ENCODE measurements around the gene ATAD1. TPM values are rescaled to one million over a fixed set of nuclear protein-coding genes. Genes with fewer than 3 reads are reported as not detected.

The ATAD1 gene
- total and polyA plus RNA-seq, 10 of the 15 experiments (the other 5 are each of a cell fraction or from before 2014, with no cell fraction given): 24.7 to 59.3 (median 41.1) TPM

DNA sequence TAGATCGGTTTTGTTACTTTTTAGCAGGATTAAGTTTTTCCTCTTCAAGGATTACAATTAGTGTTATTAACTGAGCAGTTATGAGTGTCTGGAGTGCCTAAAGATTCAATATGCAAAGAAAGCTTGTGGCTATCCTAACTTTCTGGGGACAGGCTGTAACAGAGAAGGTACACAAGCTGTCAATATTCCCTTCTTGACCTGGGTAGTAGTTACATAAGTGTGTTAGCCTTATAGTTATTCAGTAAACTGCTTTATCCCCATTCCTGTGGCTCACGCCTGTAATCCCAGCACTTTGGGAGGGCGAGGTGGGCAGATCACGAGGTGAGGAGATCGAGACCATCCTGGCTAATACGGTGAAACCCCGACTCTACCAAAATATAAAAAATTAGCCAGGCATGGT, 31.6 kb downstream of the ATAD1 start:
- Histone ChIP-seq H3K36me3 (ENCODE audit: control insufficient read depth in 2 of 2, insufficient read depth in 2 of 2, low read length in 1 of 2) (peaks cover 1 to 30% of the 10 kb centered on the region in 2 experiments), H3K4me3 (no peak overlapping the region), H4K20me1 (ENCODE audit: control insufficient read depth, insufficient read depth) (no peaks in the 10 kb centered on the region), H3K9me3 (replicated peaks; ENCODE audit: control insufficient read depth, insufficient read depth, low read length) (no peaks in the 10 kb centered on the region; the same call in 2 of the 3 replicates), H3K4me2 (ENCODE audit: control insufficient read depth, insufficient read depth) (no peak overlapping the region), H3K27ac (ENCODE audit: control insufficient read depth, insufficient read depth) (no peak overlapping the region), H3K9ac (ENCODE audit: control insufficient read depth, insufficient read depth, low read length) (no peak overlapping the region), H3K27me3 (replicated peaks in 1 of 2; ENCODE audit: control insufficient read depth in 2 of 2, insufficient read depth in 2 of 2, low read length in 1 of 2) (no peaks in the 10 kb centered on the region), H3K79me2 (ENCODE audit: control insufficient read depth, insufficient read depth, low read length) (no peaks in the 10 kb centered on the region; the same call in 1 of the 2 replicates), H2AFZ (ENCODE audit: control insufficient read depth, low read depth, low read length) (no peak overlapping the region), H3K4me1 (ENCODE audit: control insufficient read depth, insufficient read depth, low read length) (no peaks in the 10 kb centered on the region)
- DNase-seq (ENCODE audit: low read depth, low spot score) (no peak), ATAC-seq (no peak), FAIRE-seq (no peak)
- WGBS (ENCODE audit: insufficient coverage, insufficient replicate concordance, low lambda C conversion rate, missing lambda C conversion rate): 99% methylated on average over 7 of the region's 7 CpGs
- ChIA-PET POLR2A (no interaction called here), CTCF (interaction anchor here (0.9 to 1.0 kb wide), 2 partner anchors 49 to 75 kb away, joined by 3 read pairs; no protein-coding TSS in a partner anchor), RAD21 (ENCODE audit: unreplicated experiment) (interaction anchor here (1.0 kb wide), 1 partner anchor 28 kb away, joined by 3 read pairs; no protein-coding TSS in a partner anchor), SMC1A (ENCODE audit: uncharacterized antibody, unreplicated experiment) (interaction anchor here (0.8 to 2.2 kb wide), 4 partner anchors 10 to 47 kb away, joined by 3 to 8 read pairs (median 3); no protein-coding TSS in a partner anchor)
- TF ChIP-seq ZSCAN29 (IDR thresholded peaks at IDR 0.05): no peak
- no peak for TF ChIP-seq IKZF2 (IDR thresholded peaks at IDR 0.05)
- TF ChIP-seq HDAC6 (IDR thresholded peaks at IDR 0.05; ENCODE audit: unreplicated experiment): no peak
- no peak for TF ChIP-seq TCF3 (IDR thresholded peaks at IDR 0.05; ENCODE audit: borderline replicate concordance, insufficient read depth, low read depth, low read length)
- no peak for TF ChIP-seq SP1 (IDR thresholded peaks at IDR 0.05; ENCODE audit: low read depth, low read length)
- TF ChIP-seq, protein P1, sequence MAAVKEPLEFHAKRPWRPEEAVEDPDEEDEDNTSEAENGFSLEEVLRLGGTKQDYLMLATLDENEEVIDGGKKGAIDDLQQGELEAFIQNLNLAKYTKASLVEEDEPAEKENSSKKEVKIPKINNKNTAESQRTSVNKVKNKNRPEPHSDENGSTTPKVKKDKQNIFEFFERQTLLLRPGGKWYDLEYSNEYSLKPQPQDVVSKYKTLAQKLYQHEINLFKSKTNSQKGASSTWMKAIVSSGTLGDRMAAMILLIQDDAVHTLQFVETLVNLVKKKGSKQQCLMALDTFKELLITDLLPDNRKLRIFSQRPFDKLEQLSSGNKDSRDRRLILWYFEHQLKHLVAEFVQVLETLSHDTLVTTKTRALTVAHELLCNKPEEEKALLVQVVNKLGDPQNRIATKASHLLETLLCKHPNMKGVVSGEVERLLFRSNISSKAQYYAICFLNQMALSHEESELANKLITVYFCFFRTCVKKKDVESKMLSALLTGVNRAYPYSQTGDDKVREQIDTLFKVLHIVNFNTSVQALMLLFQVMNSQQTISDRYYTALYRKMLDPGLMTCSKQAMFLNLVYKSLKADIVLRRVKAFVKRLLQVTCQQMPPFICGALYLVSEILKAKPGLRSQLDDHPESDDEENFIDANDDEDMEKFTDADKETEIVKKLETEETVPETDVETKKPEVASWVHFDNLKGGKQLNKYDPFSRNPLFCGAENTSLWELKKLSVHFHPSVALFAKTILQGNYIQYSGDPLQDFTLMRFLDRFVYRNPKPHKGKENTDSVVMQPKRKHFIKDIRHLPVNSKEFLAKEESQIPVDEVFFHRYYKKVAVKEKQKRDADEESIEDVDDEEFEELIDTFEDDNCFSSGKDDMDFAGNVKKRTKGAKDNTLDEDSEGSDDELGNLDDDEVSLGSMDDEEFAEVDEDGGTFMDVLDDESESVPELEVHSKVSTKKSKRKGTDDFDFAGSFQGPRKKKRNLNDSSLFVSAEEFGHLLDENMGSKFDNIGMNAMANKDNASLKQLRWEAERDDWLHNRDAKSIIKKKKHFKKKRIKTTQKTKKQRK (IDR thresholded peaks at IDR 0.05; ENCODE audit: low read depth, low read length): no peak
- no peak for TF ChIP-seq BCL11A (IDR thresholded peaks at IDR 0.05; ENCODE audit: low read depth, low read length)
- TF ChIP-seq, protein P2, sequence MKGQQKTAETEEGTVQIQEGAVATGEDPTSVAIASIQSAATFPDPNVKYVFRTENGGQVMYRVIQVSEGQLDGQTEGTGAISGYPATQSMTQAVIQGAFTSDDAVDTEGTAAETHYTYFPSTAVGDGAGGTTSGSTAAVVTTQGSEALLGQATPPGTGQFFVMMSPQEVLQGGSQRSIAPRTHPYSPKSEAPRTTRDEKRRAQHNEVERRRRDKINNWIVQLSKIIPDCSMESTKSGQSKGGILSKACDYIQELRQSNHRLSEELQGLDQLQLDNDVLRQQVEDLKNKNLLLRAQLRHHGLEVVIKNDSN (IDR thresholded peaks at IDR 0.05; ENCODE audit: borderline replicate concordance, extremely low read length, insufficient read depth, low read depth, low read length): no peak
- TF ChIP-seq, protein P3, sequence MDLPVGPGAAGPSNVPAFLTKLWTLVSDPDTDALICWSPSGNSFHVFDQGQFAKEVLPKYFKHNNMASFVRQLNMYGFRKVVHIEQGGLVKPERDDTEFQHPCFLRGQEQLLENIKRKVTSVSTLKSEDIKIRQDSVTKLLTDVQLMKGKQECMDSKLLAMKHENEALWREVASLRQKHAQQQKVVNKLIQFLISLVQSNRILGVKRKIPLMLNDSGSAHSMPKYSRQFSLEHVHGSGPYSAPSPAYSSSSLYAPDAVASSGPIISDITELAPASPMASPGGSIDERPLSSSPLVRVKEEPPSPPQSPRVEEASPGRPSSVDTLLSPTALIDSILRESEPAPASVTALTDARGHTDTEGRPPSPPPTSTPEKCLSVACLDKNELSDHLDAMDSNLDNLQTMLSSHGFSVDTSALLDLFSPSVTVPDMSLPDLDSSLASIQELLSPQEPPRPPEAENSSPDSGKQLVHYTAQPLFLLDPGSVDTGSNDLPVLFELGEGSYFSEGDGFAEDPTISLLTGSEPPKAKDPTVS (IDR thresholded peaks at IDR 0.05; ENCODE audit: low read depth, low read length): no peak
- TF ChIP-seq, protein P4, sequence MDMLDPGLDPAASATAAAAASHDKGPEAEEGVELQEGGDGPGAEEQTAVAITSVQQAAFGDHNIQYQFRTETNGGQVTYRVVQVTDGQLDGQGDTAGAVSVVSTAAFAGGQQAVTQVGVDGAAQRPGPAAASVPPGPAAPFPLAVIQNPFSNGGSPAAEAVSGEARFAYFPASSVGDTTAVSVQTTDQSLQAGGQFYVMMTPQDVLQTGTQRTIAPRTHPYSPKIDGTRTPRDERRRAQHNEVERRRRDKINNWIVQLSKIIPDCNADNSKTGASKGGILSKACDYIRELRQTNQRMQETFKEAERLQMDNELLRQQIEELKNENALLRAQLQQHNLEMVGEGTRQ (IDR thresholded peaks at IDR 0.05; ENCODE audit: borderline replicate concordance, low read depth, low read length): no peak
- TF ChIP-seq PML (IDR thresholded peaks at IDR 0.05; ENCODE audit: low read length): no peak
- TF ChIP-seq EED (IDR thresholded peaks at IDR 0.05; ENCODE audit: low read depth): no peak
- TF ChIP-seq ZNF622 (IDR thresholded peaks at IDR 0.05): no peak
- no peak for TF ChIP-seq MTA2 (IDR thresholded peaks at IDR 0.05; ENCODE audit: low read depth)
- in situ Hi-C loops (cut with MboI): no loop called here
- BruUV-seq (replicated peaks): no TSS peak
- intact Hi-C loops (cut with micrococcal nuclease; ENCODE audit: unreplicated experiment): no loop called here

All from GM12878 (cell line).